NCI-H82 treated with DMSO at 0.1 percent for 48 hours (cell line): Measurements from ENCODE around the gene TMEM132E.

Experiments
- DNase-seq: peaks from one replicate; lab custom pipeline; 2025; ENCODE audit not compliant: unreplicated experiment; lab: John Stamatoyannopoulos, UW

The TMEM132E gene

GRCh38 chr17:34633760-34634159 lies 54.4 kb downstream of the TMEM132E start:
- no peak for DNase-seq

GRCh38 chr17:34634551-34635160 lies 55.3 kb downstream of the TMEM132E start:
- no peak for DNase-seq

GRCh38 chr17:34635876-34636275 lies 56.5 kb downstream of the TMEM132E start:
- DNase-seq: no peak

GRCh38 chr17:34637041-34637547 lies 57.7 kb downstream of the TMEM132E start:
- no peak for DNase-seq

GRCh38 chr17:34637548-34638525 lies 58.5 kb downstream of the TMEM132E start:
- DNase-seq: peak; percentile 62

- no peak for DNase-seq
Observed at GRCh38 chr17:34638526-34639260, 59.3 kb downstream of the TMEM132E start.

GRCh38 chr17:34639706-34640425 lies 60.5 kb downstream of the TMEM132E start:
- peak; percentile 78 for DNase-seq

GRCh38 chr17:34641368-34641767 lies 62.0 kb downstream of the TMEM132E start:
- no peak for DNase-seq

- DNase-seq: peak; percentile 69
Observed at GRCh38 chr17:34644941-34645550, 65.7 kb downstream of the TMEM132E start.

GRCh38 chr17:34645594-34645993 lies 66.2 kb downstream of the TMEM132E start:
- DNase-seq: peak; percentile 95

GRCh38 chr17:34647511-34647910 lies 68.1 kb downstream of the TMEM132E start:
- DNase-seq: no peak

- no peak for DNase-seq
Observed at GRCh38 chr17:34650051-34650750, 70.8 kb downstream of the TMEM132E start.

GRCh38 chr17:34651402-34651811 lies 72.0 kb downstream of the TMEM132E start:
- no peak for DNase-seq

- DNase-seq: no peak
Observed at GRCh38 chr17:34652021-34652555, 72.7 kb downstream of the TMEM132E start.

GRCh38 chr17:34653511-34653910 lies 74.1 kb downstream of the TMEM132E start:
- no peak for DNase-seq

GRCh38 chr17:34654276-34654880 lies 75.0 kb downstream of the TMEM132E start:
- DNase-seq: no peak

- DNase-seq: no peak
Observed at GRCh38 chr17:34654881-34655276, 75.5 kb downstream of the TMEM132E start.

- DNase-seq: no peak
Observed at GRCh38 chr17:34656801-34657200, 77.4 kb downstream of the TMEM132E start.
